Stimulated activated CD8-positive, alpha-beta memory T cell treated with anti-CD3 and anti-CD28 coated beads, Interleukin-7, amount 100 ng/mL, for 24 hours (primary cell): ENCODE results near the gene KCNJ12.
"Not testable (repeated sequence)": the region's sequence is repeated elsewhere in the genome, so short reads cannot be mapped to it uniquely, and the experiment has no call there.

ENCODE experiments used
- DNase-seq: peaks from one replicate; pipeline ENCODE4 v3.0.0-alpha.2; 2020; ENCODE audit warnings: low read depth

Gene KCNJ12

DNA sequence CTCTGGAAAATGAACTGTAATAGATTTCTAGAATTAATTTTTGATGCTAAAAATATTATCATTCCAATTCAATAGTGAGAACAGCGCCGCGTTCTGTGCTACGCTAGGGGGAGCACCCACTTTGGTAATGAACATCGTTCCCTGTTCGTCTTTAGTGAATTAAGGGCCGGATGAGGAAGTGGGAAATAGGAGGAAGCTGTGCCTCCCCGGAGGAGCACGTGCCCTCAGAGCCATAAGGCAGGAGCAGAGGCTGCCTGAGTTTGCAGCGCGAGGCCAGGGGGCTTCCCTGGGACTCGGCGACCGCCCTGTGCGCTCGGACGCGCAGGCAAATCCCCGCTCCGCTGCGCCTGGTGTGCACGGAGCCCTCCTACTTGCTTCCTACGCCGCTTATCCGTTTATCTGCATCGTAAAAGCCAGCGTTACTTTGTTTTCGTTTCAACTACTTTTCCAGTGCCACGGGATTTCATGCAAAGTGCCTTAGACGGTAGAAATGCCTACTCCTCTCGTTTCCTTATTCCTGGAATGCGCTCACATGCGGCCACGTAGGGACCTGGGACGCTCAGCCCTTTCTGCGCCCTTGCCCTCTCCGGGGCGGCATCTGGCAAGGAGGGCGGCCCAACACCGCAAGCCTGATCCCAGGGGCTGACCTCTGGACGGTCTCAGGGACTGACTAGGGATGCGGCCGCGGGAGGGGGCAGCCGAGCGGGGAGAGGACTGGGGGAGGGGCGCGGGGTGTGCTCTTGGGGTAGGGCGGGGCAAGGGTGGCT is 76.4 kb downstream of the KCNJ12 start:
- DNase-seq: no peak

GRCh38 chr17:21453144-21453898 is 77.2 kb downstream of the KCNJ12 start:
- no peak for DNase-seq

DNA sequence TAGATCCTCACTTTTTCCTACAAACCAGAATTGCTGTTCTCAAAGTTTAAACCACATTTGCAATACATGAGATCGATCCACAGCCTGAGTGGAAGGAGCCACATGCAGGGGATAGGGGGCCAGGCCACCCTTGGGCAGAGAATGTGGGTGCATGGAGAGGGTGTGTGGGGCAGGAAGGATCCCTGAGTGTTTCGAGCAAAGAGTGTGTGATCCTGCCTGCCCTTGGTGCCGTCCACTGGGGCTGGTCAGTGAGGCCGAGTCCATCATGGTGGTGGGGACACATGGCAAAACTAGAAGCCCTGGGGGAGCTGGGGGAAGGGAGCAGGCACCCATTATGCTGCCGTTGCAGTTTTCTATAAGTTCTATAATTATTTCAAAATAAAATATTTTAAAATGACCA is 77.8 kb downstream of the KCNJ12 start:
- DNase-seq: not testable (repeated sequence)

DNA sequence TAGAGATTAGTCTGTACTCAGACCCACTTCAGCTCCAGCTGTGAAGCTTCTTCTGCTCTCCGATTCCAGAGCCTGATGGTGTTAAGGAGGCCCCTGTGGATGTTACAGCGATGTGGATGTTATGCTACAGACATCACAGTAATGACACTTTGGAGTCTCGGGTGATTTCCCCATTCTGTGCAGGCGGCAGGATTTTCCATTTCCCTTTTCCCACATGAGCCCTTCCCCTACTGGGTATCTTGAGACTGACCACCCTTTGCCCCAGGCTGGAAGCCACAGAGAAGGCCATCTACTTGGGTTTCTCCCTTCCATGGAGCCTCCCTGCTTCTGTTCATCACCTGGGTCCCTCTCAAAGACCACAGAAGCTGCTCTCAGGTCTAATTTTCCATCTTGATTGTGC is 78.3 kb downstream of the KCNJ12 start:
- DNase-seq: no peak

DNA sequence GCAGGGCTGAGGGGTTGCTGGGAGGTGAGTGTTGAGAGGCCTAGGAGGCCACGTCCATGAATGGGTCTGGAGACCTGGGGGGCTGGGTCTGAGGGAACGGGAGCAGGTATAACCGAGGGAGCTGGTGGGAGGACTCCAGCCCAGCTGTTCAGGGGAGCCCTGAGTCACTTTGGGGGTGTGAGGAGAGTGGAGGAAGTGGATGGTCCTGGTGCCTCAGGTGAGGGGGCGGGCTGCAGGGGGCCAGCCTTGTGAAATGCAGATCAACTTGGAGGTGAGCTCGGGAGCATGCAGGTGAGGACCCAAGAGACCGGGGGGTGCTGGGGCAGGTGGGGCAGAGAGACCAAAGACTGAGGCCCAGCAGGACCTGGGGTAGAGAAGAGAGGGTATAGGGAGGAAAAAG is 79.6 kb downstream of the KCNJ12 start:
- DNase-seq: no peak

DNA sequence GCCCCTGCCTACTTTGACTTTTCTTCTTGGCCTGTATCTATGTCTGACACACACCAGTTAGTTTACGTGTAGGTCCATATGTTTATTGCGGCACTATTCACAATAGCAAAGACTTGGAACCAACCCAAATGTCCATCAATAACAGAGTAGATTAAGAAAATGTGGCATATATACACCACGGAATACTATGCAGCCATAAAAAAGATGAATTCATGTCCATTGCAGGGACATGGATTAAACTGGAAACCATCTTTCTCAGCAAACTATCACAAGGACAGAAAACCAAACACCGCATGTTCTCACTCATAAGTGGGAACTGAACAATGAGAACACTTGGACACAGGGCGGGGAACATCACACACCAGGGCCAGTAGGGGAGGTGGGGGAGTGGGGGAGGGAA is 80.3 kb downstream of the KCNJ12 start:
- not testable (repeated sequence) for DNase-seq

DNA sequence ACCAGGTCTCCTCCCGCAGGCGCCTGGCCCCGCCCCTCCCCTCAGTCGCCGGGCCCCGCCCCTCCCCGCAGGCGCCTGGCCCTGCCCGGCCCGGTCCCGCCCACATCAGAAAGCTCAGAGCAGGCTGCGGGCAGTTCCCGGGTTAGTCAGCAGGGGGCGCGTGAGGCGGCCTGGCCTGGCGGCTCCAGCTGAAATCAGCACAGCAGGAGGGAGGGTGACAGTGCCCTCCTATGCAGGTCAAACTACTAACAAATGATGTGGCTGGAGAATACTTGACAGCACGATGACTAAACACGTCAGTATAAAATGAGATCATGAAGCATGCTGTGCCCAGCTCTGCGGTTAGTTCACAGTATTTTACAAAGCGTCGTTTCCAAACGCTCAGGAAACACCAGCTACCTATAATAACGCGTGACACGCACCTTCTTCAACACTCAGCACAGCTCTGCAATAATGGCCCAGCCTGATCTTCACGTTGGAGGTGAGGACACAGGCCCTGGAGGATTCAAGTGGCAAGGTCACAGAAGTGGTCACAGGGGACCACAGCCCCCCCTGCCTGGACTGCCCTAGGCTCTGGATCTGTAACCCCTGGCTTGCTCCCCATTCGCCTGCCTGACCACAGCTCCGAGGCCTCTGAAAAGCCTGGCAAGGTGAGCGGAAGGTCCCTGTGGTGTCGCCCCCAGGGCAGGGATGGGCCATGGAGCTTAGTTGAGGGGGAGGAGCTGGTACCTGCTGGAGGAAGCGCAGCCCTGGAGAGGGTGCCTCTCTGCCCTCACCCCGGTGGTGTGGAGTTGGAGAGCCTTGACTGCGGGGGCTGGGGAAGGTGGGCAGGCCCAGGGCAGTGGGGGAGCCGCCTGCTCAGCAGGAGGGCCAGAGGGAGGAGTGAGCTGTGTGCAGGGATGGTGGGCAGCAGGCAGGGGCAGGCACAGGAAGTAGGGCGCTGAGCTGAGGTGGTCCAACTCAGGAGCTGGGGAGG is 81.2 kb downstream of the KCNJ12 start:
- DNase-seq: peak; percentile 95

DNA sequence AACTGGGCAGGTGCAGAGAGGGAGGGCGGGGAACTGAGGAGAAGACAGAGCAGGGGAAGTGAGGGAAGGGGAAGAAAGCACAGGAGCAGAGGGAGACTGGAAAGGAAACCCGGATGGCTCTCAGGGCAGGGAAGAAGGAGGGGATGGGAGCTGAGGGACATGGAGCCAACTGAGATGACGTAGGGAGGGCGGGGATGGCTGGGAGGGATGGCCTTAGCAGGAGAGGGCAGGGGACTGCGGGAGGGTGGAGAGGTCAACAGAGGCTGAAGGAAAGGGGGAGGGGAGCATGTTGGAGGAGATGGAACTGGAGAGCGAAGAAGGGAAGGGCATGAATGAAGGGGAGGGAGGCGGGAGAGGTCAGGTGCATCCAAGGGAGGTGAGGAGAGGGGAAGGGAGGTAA is 81.9 kb downstream of the KCNJ12 start:
- no peak for DNase-seq

DNA sequence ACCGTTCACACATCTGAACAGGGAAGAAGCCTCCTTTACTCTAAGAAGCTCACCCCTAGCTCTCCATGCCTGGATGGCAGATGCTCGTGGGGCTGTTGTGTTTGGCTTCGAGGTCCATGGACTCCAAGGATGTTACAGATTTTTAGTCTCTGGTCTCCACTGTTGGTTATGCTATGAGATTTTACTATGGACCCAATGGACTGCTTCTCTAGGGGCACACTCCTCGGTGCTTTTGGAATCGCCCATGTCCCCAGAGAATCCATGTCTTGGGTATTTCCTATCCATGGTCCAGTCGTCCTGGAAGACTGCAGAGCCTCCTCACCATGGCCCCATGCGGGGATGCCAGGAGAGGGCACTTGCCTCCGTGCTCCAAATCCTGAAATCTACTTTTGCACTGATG is 83.4 kb downstream of the KCNJ12 start:
- DNase-seq: no peak

DNA sequence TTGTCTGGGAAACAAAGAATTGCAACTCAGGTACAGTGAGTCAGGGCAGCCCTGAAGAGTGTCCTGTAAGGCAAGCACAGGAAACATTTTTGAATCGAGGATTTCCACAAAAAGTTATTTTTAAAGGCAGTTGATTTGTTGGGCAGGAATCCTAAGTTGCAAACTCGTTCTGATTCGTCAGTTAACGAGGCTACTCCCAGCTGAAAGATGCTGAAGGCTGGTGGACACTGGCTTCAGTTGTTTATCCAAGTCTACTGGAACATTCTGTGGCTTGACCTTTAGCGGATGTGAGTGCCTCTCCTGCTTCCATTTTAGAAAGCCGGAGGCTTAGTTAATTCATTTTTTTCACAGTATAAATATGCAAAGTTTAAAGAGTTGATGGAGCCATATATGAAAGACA is 84.2 kb downstream of the KCNJ12 start:
- DNase-seq: no peak

DNA sequence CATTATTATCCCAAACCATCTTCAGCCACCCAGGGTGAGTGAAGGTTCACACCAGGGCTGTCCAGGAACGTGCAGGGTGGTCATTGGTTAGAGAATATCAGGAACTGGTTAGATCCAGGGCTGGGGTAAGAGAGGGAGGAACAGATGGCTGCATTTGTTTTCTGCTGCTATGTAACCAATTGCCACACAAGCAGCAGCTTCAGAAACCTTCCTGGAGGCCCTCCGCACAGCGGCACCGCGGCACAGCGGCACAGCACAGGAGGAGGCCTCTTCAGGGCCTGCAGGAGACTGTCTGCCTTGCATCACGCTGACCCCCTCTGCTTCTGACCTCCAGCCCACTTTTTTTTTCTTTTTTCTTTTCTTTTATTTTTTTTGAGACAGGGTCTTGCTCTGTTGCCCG is 86.1 kb downstream of the KCNJ12 start:
- no peak for DNase-seq

GRCh38 chr17:21463204-21463661 is 87.1 kb downstream of the KCNJ12 start:
- no peak for DNase-seq

DNA sequence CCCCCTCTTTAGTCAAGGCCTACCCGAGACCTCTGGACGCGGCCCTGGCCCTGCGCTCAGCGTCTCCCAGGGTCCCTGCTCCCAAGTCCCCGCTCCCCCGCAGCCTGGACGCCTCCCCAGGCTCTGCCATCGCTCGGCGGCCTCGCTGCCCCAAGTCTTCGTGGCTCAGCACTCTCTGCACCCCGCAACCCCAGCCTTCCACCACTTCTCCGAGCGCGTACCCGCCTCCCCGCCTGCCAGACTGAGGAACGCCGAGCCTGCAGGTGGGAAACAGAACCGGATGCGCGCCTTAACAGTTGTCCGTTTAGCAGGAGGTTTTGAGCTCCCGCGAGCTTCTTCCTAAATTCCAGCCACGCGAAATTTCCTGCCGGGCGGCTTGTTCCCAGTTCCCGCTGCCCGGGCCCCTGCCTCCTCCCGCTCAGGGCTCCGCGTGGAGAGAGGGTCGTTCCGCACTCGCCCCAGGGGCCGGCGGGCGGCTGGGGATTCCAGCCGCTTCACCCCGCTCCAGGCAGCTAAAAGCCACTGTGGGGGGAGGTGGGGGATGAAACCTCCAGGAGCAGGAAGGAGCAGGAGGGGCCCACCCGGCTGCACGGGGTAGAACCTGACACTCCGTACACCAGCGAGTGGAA is 87.7 kb downstream of the KCNJ12 start:
- no peak for DNase-seq

GRCh38 chr17:21464611-21465021 is 88.5 kb downstream of the KCNJ12 start:
- no peak for DNase-seq

GRCh38 chr17:21466550-21466949 is 90.4 kb downstream of the KCNJ12 start:
- no peak for DNase-seq

- DNase-seq: no peak
These were observed 91.0 kb downstream of the KCNJ12 start for GRCh38 chr17:21467196-21467595.

GRCh38 chr17:21467739-21468490 is 91.8 kb downstream of the KCNJ12 start:
- DNase-seq: no peak
